GM06990 (cell line): Measurements from ENCODE around the gene MYLK4.

ENCODE experiments used
- DNase-seq: peaks from one replicate; pipeline ENCODE4 v3.0.0-alpha.2; 2011; ENCODE audit not compliant: insufficient read length; ENCODE audit errors: extremely low read depth
- H3K27me3 ChIP-seq: replicated peaks from 2 replicates; pipeline ENCODE4 v1.6.0; 2011; ENCODE audit warnings: low read length; ENCODE audit not compliant: control insufficient read depth, insufficient read depth
- H3K36me3 ChIP-seq: 2 replicates; pipeline ENCODE4 v1.5.1; 2011; ENCODE audit warnings: low read length; ENCODE audit not compliant: control insufficient read depth, insufficient read depth
- H3K4me3 ChIP-seq: replicated peaks from 2 replicates; pipeline ENCODE4 v1.5.1; 2011; ENCODE audit warnings: low read depth, mild to moderate bottlenecking, control low read depth, low read length
- CTCF ChIP-seq: IDR thresholded peaks from 2 replicates; pipeline ENCODE4 v1.5.1; 2011; ENCODE audit warnings: low read length, control low read depth, mild to moderate bottlenecking, inconsistent platforms; ENCODE audit not compliant: insufficient read depth, poor library complexity, severe bottlenecking

MYLK4 gene

GRCh38 chr6:2684766-2685754 is 65.7 kb downstream of the MYLK4 start:
- Histone ChIP-seq H3K36me3 (no peaks in the 10 kb centered on the region), H3K27me3 (no peaks in the 10 kb centered on the region; the same call in 1 of the 2 replicates), H3K4me3 (no peak overlapping the region)
- TF ChIP-seq CTCF = no peak
- DNase-seq = no peak

GRCh38 chr6:2684103-2684749 is 66.5 kb downstream of the MYLK4 start:
- no peaks in the 10 kb centered on the region for H3K36me3 ChIP-seq
- H3K4me3 ChIP-seq = no peak overlapping the region
- TF ChIP-seq CTCF = no peak
- no peak for DNase-seq
- H3K27me3 ChIP-seq = no peaks in the 10 kb centered on the region; the same call in 1 of the 2 replicates

GRCh38 chr6:2680264-2680922 is 70.3 kb downstream of the MYLK4 start:
- H3K36me3 ChIP-seq = no peaks in the 10 kb centered on the region
- no peak for TF ChIP-seq CTCF
- DNase-seq = no peak
- no peaks in the 10 kb centered on the region; the same call in 1 of the 2 replicates for H3K27me3 ChIP-seq
- no peak overlapping the region for H3K4me3 ChIP-seq

- H3K4me3 ChIP-seq = no peak overlapping the region
- DNase-seq = no peak
- no peaks in the 10 kb centered on the region for H3K36me3 ChIP-seq
- no peak for TF ChIP-seq CTCF
- H3K27me3 ChIP-seq = no peaks in the 10 kb centered on the region; the same call in 1 of the 2 replicates
Measured at GRCh38 chr6:2677080-2677593, 73.6 kb downstream of the MYLK4 start.

- no peak for DNase-seq
- no peaks in the 10 kb centered on the region for H3K36me3 ChIP-seq
- no peak overlapping the region for H3K4me3 ChIP-seq
- no peak for TF ChIP-seq CTCF
- H3K27me3 ChIP-seq = no peaks in the 10 kb centered on the region; the same call in 1 of the 2 replicates
Measured at GRCh38 chr6:2676048-2676447, 74.7 kb downstream of the MYLK4 start.
